ENCODE results near the gene CPA1. TPM values are rescaled to one million over a fixed set of nuclear protein-coding genes. Genes with fewer than 3 reads are reported as not detected.
A peak's percentile ranks its signal among the peaks of the same experiment; 100 is the strongest.

The CPA1 gene
- total and polyA plus RNA-seq, 10 donors, result 0.79 to 8.1 (median 2.2) TPM

GRCh38 chr7:130397051-130397757 lies 16.9 kb downstream of the CPA1 start:
- 88 to 95% (median 91%) methylated on average over 7 of the region's 7 CpGs for WGBS, 5 donors
- H3K4me1 ChIP-seq, result peaks cover 0 to 21% (median 9%) of the 10 kb centered on the region in 6 donors
- no peaks in the 10 kb centered on the region for H3K9me3 ChIP-seq
- no peak overlapping the region for H3K4me3 ChIP-seq
- DNase-seq, result no peak
- H3K27me3 ChIP-seq (replicated peaks in 1 of 7), result no peaks in the 10 kb centered on the region
- H3K27ac ChIP-seq, result no peak overlapping the region
- intact Hi-C loops (cut with DNase I; ENCODE audit: low total_unique reads), result no loop called here
- H3K36me3 ChIP-seq, result peaks cover 0 to 22% (median 3%) of the 10 kb centered on the region in 6 donors
- no peak for TF ChIP-seq POLR2AphosphoS5 (IDR thresholded peaks at IDR 0.05)
- TF ChIP-seq POLR2A (IDR thresholded peaks at IDR 0.05), result no peak
- TF ChIP-seq CTCF (IDR thresholded peaks at IDR 0.05 in 8 of 11, conservative IDR thresholded peaks at IDR 0.05 in 3 of 11), result no peak

- no peaks in the 10 kb centered on the region for H3K9me3 ChIP-seq
- no peak overlapping the region for H3K4me3 ChIP-seq
- DNase-seq, result no peak
- H3K27me3 ChIP-seq (replicated peaks in 1 of 7), result no peaks in the 10 kb centered on the region
- TF ChIP-seq POLR2A (IDR thresholded peaks at IDR 0.05) (no peak), CTCF (IDR thresholded peaks at IDR 0.05 in 8 of 11, conservative IDR thresholded peaks at IDR 0.05 in 3 of 11) (no peak), POLR2AphosphoS5 (IDR thresholded peaks at IDR 0.05) (no peak)
- H3K27ac ChIP-seq, result no peak overlapping the region
- peaks cover 0 to 21% (median 9%) of the 10 kb centered on the region in 6 donors for H3K4me1 ChIP-seq
- peaks cover 0 to 27% (median 3%) of the 10 kb centered on the region in 6 donors for H3K36me3 ChIP-seq
- intact Hi-C loops (cut with DNase I; ENCODE audit: low total_unique reads), result no loop called here
- WGBS, 5 donors, result 64 to 89% (median 85%) methylated on average over 3 of the region's 3 CpGs
These were observed 17.4 kb downstream of the CPA1 start for GRCh38 chr7:130397758-130398073.

- intact Hi-C loops (cut with DNase I; ENCODE audit: low total_unique reads), result no loop called here
- no peak for TF ChIP-seq CTCF (IDR thresholded peaks at IDR 0.05 in 8 of 11, conservative IDR thresholded peaks at IDR 0.05 in 3 of 11)
- no peak for TF ChIP-seq POLR2A (IDR thresholded peaks at IDR 0.05)
- no peak for TF ChIP-seq POLR2AphosphoS5 (IDR thresholded peaks at IDR 0.05)
- H3K27me3 ChIP-seq (replicated peaks in 1 of 7), result no peaks in the 10 kb centered on the region
- H3K4me1 ChIP-seq, result peaks cover 0 to 15% (median 9%) of the 10 kb centered on the region in 6 donors
- no peak for DNase-seq
- H3K36me3 ChIP-seq, result peaks cover 0 to 33% (median 3%) of the 10 kb centered on the region in 6 donors
- no peak overlapping the region for H3K4me3 ChIP-seq
- H3K27ac ChIP-seq, result no peak overlapping the region
- H3K9me3 ChIP-seq, result no peaks in the 10 kb centered on the region
- WGBS, 5 donors, result 51 to 69% (median 67%) methylated on average over 8 of the region's 8 CpGs
These were observed 18.3 kb downstream of the CPA1 start for GRCh38 chr7:130398526-130399090.

GRCh38 chr7:130400120-130400572 lies 19.9 kb downstream of the CPA1 start:
- TF ChIP-seq CTCF (IDR thresholded peaks at IDR 0.05 in 8 of 11, conservative IDR thresholded peaks at IDR 0.05 in 3 of 11), result no peak
- TF ChIP-seq POLR2AphosphoS5 (IDR thresholded peaks at IDR 0.05), result no peak
- TF ChIP-seq POLR2A (IDR thresholded peaks at IDR 0.05), result no peak
- peak overlapping the region in 5 of 8 donors; percentile 3 to 34 (median 11) for H3K27ac ChIP-seq
- H3K4me1 ChIP-seq, result no peaks in the 10 kb centered on the region
- intact Hi-C loops (cut with DNase I; ENCODE audit: low total_unique reads), result no loop called here
- no peaks in the 10 kb centered on the region for H3K9me3 ChIP-seq
- 77 to 86% (median 81%) methylated on average over 4 of the region's 4 CpGs for WGBS, 5 donors
- no peak for DNase-seq
- peaks cover 0 to 33% (median 5%) of the 10 kb centered on the region in 6 donors for H3K36me3 ChIP-seq
- H3K4me3 ChIP-seq, result no peak overlapping the region
- no peaks in the 10 kb centered on the region for H3K27me3 ChIP-seq (replicated peaks in 1 of 7)
